GM18508 (cell line): ENCODE measurements around the gene ACAP3.

Experiments used
- ATAC-seq: cut with Tn5 transposase; IDR thresholded peaks from one replicate; pipeline ENCODE4 v1.9.1; 2021; ENCODE audit warnings: moderate number of reproducible peaks; ENCODE audit not compliant: insufficient read depth, unreplicated experiment

Gene ACAP3

DNA sequence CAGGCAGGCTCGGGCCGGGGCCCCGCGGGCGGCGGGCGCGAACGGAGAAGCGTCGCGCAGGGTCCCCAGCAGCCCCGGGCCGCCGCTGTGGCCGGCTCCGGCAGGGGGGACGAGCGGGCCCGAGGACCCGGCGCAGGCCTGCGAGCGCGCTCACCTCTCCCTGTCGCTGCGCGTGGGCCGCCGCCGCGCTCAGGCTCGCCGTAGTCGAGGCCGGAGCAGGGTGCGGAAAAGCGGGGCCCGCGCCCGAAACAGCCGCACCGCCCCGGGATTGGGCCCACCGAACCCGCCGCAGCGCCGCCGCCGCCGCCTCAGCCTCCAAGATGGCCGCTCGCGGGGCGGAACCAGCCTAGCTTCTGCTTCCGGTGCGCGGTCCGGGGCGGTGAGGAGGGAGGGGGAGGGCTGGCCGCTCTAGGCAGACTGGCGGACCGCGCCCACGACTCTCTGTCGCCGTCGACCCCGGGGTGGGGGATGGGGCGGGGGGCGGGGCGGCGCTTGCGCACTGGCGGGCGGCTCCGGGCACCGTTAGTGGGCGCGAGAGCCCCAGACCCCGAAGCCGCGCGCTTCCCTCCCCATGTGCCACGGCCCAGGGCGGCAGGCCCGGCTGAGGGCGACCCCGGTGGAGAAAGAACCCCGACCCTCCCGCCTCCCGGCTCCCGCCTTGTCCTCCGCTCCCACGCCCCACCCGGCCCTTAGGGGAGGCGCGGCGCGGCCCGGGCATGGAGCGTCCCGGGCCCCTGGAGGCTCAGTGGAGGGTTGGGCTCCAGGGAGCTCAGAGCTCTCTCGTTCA is 34.0 kb downstream of the ACAP3 start, which contains the start of gene UBE2J2:
UBE2J2 (minus strand) TSS at position 343 of the 787 bp plus-strand sequence. CDS start 5,862 bp downstream, outside the sequence.
- no peak for ATAC-seq

DNA sequence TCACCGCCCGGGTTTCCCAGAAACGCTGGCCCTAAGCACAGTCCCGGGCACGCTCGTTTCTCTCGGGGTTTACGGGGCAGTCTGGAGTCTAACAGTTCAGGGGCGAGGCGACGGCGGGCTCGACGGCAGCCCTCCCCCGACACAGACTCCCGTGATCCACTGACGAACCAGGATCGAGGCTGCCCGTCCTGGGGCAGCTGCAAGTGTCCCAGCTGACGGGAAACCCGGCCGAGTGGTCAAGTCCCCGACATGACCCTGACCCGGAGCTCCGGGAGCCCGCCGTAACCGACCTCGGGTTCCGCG is 34.6 kb downstream of the ACAP3 start:
- no peak for ATAC-seq

DNA sequence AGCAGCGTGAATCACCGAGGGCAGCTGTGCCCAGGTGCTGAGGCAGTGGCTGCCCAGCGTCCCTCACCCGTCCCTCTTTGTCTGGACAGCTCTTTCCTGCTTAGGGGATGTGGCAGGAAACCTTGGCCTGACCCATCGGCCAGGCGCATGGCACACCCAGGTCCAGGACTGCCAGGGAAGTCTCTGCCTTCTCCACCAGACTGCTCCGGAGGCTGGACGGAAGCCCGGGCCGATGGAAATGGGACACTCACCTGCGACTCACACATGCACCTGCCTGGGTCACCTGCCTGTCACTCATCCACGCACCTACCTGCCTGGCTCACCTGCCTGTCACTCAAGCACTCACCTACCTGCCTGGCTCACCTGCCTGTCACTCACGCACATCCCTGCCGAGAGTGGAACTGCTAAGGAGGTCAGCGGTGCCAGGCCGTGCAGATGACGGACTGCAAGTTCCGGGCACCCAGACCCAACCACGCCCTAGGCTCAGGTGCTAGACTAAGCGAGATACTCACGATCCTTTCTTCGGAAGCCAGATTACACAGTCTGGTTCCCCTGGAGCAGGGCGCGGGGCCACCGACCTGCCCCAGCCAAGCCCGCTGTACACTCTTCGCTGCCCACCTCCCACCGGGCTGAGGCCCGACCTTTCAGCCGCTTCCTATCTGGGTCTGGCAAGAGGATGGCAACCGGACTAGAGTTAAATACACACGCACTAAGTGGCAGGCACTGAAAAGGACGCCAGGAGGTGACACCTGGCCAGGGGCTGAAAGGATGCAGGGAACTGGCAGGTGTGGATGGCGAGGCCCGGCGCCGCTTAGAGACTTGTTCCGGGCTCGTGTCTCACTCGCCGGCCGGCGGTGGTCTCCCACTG is 35.2 kb downstream of the ACAP3 start:
- ATAC-seq: no peak

DNA sequence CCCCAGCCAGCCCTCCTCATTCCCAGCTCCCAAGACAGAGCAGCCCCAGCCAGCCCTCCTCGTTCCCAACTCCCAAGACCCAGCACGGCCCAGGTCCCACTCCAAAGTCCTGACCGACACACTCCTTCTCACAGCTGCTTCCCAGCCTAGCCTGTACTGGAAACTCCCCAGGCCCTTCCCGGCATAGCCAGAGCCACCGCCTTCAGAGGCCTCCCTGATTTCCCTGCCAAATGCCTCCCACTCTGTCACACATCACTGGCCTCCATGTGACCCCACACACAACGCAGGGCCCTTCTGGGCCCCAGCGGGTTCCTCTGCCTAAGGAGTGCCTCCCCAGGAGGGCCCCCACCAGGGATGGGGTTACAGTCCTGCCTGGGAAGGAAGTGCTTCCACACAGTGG is 36.9 kb downstream of the ACAP3 start:
- ATAC-seq: no peak

DNA sequence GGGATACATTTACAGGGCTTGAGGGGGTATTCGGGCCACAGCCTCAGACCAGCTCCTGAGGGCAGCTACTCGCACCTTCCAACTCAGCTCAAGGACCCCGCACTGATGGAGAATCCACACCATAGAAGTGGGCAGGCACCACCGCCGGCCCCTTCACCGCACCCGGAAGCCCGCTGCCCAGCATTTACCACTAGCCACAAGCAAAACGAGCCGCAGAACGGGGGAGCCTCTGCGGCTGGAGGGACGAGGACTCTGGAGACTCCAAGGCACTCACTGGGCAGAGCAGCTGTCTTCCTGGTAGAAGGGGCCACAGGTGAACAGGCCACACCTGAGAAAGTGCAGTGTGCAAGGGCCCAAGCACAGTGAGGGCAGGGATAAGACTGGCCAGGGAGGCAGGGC is 39.4 kb downstream of the ACAP3 start:
- no peak for ATAC-seq

DNA sequence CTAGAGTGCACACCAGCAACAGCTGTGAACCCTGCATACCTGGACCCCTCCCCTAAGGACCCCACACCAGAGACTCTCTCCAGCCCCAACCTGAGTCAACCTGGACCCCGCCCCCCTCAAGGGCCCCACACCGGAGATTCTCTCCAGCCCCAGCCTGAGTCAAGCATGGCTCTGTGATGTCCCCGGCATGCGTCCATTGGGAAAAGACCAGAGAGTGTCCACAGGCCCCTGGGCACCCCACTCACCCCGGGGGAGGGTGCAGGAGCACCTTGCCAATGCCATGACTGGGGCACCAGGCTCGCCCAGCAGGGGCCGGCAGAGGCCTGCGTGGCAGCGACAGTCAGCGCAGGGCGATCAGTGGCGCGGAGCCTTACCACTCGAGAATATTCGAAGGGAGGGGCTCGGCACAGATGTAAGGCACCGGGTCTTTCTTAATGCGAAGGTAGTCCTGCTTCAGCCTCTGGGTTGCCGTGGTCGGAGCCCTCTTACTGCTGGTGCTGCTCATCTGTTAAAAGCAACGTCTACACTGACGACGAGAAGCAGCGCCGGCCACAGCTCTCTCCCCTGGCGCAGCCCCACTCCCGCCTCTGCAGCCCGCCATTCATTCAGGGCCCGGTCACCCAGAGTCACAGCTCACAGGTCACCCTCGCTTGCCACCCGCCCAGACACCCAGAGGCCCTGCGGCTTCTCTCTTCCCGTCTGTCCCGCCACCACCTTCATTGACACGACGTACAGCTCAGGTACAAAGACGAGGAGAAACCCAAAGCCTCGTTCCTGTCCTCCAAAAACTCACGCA is 40.0 kb downstream of the ACAP3 start:
- no peak for ATAC-seq

DNA sequence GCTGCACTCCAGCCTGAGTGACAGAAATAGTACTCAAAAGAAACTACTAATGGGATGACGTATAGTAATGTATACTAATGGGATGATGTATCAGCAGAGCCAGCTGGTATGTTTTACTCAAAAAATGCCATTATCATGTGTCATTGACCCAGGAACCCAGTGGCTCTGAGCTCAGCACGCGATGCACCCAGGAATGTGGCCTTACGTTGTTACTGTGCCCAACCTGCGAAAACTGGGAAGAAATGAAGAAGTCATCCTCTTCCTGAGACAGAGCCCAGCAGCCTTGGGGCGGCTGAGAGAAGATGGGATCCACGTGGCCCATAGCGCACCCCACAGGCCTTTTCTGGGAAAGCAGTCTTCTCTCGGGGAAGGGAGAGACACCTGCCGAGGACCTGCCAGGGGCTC is 42.9 kb downstream of the ACAP3 start:
- ATAC-seq: no peak

DNA sequence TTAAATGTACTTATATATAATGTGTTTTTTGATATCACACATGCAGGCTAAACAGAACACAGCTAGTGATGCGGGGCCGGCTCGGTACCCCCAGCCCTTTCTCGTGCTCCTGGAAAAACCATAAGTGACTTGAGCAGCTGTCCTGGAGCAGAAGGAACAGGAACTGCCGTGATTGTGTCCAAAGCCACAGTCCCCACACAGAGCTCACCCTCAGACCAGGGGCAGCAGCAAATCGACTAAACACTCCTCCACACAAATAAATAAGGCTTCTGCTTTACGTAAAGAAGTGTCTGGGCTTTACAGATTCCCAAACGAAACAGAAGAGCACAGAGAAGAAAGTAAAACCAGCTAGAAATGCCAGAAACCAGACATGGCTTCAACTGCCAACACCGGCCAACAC is 43.7 kb downstream of the ACAP3 start:
- ATAC-seq: no peak

DNA sequence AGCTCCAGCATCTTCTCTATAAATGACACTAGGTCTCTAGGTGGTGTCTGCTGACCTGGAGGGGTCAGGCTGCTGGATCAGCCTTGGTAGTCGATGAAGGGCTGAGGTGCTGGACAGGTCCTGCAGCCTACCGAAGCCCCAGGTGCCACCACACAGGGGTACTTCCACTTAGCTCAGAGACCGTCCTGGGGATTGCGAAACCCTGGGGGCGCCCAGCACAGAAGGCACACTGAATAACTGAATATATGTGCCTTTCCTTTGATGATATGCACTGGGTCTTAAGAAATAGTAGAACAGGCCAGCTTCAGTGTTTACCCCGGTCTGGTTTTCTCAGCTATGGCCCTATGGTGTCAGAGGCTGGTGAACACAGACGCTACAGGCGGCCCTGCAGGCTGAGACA is 45.0 kb downstream of the ACAP3 start:
- no peak for ATAC-seq

DNA sequence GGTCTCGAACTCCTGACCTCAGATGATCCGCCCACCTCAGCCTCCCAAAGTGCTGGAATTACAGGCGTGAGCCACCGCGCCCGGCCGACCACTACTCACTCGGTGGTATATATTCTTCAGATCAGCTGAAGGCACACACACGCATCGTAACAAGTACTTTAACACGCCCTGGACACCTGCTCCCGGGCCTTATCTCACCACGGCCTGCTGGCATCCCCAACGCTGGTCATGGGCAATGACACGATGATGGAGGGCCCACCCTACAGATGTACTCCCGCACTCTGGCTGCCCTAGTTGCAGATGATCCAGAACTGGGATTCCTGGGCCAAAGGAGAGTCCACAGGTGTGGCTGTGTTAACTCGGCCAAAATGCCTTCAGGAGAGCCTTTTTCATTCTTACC is 45.7 kb downstream of the ACAP3 start:
- ATAC-seq: no peak

DNA sequence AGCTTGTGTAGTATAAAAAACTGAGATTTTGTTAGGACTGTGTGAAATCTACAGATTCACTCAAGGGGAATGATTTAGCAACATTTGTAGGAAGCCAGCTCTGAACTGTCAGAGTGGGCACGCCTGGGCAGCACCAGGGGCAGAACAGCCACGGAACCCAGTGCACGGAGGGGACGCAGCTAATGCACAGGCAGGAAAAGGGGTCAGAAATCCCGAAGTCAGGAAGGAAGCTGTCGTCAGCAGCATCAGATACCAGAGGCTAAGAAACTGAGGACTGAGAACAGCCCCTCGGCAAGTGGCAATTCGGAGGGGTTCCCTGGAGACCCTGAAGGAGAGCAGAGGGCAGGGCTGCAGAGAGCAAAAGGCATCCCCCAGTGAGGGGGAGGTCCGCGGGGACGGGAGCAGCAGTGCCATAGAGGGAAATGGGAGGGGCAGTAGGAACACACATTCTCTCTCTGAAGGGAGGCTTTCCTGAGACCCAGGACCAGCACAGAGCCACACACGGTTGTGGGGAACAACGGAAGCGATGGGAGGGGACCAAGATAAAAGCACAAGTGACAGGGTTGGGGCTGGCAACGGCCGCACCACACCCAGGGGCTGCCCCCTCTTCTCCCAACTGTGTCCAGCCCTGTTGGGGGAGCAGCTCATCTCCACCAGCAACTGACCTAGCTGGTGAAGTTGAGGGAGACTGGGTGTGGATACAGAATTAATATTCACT is 46.7 kb downstream of the ACAP3 start:
- no peak for ATAC-seq

DNA sequence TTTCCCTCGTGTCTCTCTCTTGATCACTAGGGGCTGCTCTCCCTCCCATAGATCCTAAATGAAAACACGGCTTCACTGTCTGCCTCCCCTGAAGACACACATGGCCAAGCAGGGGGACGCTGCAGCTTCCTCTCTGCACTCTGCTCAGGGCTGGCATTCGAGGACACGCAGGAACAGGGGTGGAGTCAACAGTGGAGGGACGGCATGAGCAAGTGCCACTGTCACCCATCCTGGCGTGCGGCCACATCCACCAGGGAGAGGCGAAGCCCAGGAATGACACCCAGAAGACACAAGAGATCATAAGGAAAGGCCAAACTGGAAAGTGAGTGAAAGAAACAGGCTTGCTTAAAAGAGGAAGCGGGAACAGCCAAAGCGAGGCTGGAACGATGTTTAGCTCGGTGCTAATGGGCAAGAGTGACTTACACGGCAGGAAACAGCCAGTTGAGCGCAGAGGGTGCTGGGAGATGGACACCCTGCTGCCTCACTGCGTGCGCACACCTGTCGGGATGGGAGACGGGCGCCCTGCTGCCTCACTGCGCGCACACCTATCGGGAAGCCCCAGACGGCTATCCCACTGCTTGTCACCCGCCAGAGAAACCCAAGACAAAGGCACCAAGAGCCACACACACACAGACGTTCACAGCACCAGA is 47.7 kb downstream of the ACAP3 start:
- ATAC-seq: no peak

DNA sequence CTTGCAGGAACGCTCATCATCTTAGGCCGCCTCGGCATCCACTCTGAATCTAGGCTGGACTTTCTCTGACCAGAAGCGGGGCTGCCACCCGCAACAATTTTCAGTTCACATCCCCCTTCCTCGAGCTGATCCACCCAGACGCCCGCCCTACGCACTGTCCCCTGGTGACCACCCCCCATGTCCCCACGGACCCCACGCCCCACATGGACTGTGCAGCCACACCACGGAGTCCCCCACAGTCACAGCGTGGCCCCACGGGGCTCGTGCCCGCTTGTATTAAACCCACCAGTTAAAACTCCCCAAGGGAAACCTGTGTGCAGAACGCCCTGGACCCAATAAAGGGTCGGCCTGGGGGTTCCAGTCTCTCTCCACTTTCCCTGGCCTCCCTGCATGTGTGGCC is 48.2 kb downstream of the ACAP3 start:
- ATAC-seq: no peak

DNA sequence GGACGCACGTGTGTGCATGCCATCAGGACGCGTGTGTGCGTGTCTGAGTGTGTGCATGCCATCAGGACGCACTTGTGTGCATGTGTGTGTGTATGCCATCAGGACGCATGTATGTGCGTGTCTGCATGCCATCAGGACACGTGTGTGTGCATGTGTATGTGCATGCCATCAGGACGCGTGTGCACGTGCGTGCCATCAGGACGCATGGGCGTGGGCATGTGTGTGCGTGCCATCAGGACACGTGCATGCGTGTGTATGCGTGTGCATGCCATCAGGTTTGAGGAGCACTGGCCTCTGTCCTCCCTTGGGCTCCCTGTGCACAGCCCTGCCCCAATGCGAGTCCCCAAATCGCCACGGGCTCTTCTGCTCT is 48.6 kb downstream of the ACAP3 start:
- ATAC-seq: no peak

DNA sequence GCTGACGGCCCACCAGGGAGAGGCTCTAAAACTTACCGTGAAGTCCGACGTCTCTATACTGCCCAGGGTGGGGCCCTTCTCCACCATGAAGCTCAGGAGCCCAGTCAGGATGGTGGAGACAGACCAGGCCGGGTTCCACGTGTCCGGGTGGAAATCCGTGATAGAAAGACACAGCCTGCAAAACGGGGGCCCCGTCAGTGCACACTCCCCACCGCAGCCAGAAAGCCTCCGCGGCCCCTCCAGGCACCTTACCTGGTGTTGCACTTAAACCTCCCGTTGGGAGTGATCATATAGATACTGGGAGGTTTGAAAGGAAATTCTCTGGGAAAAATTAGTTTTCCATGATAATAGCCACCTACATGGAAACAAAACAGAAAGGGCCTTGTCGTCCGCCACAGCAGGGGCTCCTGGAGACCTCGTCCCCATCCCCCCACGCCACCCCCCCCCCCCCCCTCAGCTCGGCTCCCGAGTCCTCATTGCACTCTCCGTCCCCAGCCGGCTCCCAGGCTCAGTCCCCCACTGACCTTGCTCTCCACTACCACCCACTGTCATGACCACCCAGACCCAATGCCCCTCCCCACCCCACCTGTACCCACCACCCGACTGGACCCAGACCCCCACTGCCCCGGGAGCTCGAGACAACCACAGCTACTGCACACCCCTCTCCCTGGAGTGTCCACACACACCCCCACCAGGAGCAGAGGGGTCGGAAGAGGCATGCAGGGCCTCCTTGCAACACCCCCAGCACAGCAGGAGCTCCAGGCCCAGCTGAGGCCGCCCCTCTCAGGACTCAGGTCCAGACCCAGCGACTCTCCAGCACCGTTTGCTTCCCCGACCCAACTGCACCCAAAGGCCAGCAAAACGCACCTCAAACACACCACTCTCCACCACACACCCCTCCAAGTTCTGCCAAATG is 50.5 kb downstream of the ACAP3 start:
- ATAC-seq: no peak

DNA sequence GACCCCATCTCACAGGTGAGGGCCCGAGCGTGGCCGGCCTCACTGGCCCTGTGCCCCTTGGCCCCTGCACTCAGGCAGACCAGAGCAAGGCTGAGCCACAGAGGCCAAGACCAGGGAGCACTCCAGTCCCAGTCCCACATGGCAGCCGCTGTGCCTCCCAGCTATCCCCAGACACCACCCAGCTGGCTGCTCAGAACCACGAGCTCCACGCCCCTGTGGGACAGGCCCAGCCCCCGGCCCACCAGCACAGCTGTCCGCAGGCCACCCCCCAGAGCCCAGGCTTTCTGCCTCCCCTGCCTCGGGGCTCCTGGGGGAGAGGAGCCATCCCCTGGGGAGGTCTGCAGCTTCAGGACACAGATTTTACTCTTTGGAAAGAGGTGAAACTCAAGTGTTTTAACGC is 52.1 kb downstream of the ACAP3 start:
- ATAC-seq: no peak

DNA sequence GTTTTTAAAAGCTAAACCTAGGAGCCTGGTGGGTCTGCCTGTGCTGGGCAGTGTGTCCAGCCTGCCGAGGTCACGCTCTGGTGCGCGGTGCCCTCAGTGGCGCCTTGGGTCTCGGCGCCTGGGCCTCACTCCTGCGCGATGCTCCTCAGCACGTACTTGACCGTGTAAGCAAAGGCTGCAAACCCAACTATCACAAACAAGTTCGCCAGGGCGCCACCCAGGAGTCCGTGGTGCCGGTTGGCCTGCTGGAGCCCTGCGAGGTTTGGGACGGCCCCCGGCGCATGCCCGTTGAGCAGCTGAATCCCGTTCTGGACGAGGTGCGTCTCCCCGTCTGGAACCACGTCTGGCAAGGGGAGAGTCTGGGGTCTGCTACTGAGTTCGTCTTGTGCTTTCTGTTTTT is 52.7 kb downstream of the ACAP3 start:
- ATAC-seq: no peak

DNA sequence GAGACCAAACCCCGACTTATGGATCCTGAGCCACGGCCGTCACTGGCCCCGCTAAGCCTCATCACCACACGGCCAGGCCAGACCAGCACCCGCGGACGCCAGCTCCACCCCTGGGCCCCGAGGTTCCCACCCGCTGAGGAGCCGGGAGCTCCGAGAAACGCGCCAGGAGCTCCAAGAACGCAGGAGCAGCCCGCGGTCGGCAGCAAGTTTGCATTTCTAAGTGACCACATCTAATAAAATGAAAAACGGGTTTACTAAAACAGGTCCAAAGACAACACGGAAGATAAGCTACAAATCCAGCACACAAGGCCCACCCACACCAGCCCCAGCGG is 53.1 kb downstream of the ACAP3 start:
- no peak for ATAC-seq
